Prostate gland (tissue), 2 donors: ENCODE data around the gene CCDC66. TPM values are rescaled to one million over a fixed set of nuclear protein-coding genes. Genes with fewer than 3 reads are reported as not detected.

ENCODE experiments used
- DNase-seq: peaks from one replicate; pipeline ENCODE4 v3.0.0-alpha.2; 2019; ENCODE audit warnings: low spot score
- H3K27ac ChIP-seq, 2 donors: fragments of 200-600 bp; sonication (generic); 2 replicates each; pipeline ENCODE4 v1.5.1; 2017 to 2019
- H3K27me3 ChIP-seq: fragments of 200-600 bp; sonication (generic); replicated peaks from 2 replicates; pipeline ENCODE4 v1.5.1; 2019; ENCODE audit not compliant: insufficient read depth
- H3K36me3 ChIP-seq, 2 donors: fragments of 200-600 bp; sonication (generic); 1 replicate in 1 of 2; 2 replicates in 1 of 2; pipeline versions ENCODE4 v1.5.1 to v1.8.1; 2017 to 2019
- H3K4me1 ChIP-seq: fragments of 200-600 bp; sonication (generic); replicated peaks from 2 replicates; pipeline ENCODE4 v1.5.1; 2019
- H3K4me3 ChIP-seq, 2 donors: fragments of 200-600 bp; sonication (generic); 2 replicates each; pipeline ENCODE4 v1.5.1; 2017 to 2019
- H3K9me3 ChIP-seq: fragments of 200-600 bp; sonication (generic); 2 replicates; pipeline ENCODE4 v1.5.1; 2017
- CTCF ChIP-seq, 4 experiments: fragments of 200-600 bp in 2 of 4; fragments of 450-650 bp in 2 of 4; sonication (generic) in 2 of 4; IDR thresholded peaks; 1 replicate in 3 of 4; 2 replicates in 1 of 4; pipeline ENCODE4 v1.5.1; 2016 to 2019; ENCODE audit warnings: antibody characterized with exemption in 4 of 4, mild to moderate bottlenecking in 2 of 4, moderate library complexity in 2 of 4
- POLR2A ChIP-seq: fragments of 450-650 bp; IDR thresholded peaks from one replicate; pipeline ENCODE4 v1.6.1; 2016; ENCODE audit warnings: antibody characterized with exemption, mild to moderate bottlenecking
- POLR2AphosphoS5 ChIP-seq: sonication (generic); formaldehyde crosslinking; IDR thresholded peaks from one replicate; pipeline ENCODE4 v1.6.1; 2017; ENCODE audit warnings: antibody characterized with exemption
- WGBS: methylation state at CpG from one replicate; pipeline ENCODE4 v1.1.5; 2018; 5-methylcytosine and 5-hydroxymethylcytosine counted together
- intact Hi-C: fragments of 100-400 bp; cut with DNase I; formaldehyde crosslinking; loops from one replicate; pipeline ENCODE4 v1.14.2; 2022
- total RNA-seq, 2 donors: library from RNA; depleted of rRNA; stranded (reverse); fragments of >200 nt; gene quantifications; one replicate each; pipeline ENCODE4 v1.1.0, GENCODE V29; 2016

The CCDC66 gene
- total RNA-seq, 2 donors from 2014 or later: 12.3 to 34.4 TPM

- 89% methylated on average over 1 of the region's 1 CpG for WGBS
- Histone ChIP-seq H3K9me3 (no peaks in the 10 kb centered on the region), H3K4me1 (no peaks in the 10 kb centered on the region), H3K4me3 (no peak overlapping the region), H3K36me3 (no peaks in the 10 kb centered on the region), H3K27ac (no peak overlapping the region), H3K27me3 (no peaks in the 10 kb centered on the region)
- intact Hi-C loops: no loop called here
- DNase-seq: no peak
- no peak for TF ChIP-seq CTCF (IDR thresholded peaks at IDR 0.05)
- no peak for TF ChIP-seq POLR2A
- no peak for TF ChIP-seq POLR2AphosphoS5
These were observed 74.0 kb downstream of the CCDC66 start for GRCh38 chr3:56630966-56631365.

GRCh38 chr3:56633181-56633580, 76.2 kb downstream of the CCDC66 start:
- no peak for DNase-seq

GRCh38 chr3:56633602-56634535, 76.9 kb downstream of the CCDC66 start:
- DNase-seq: no peak
- Histone ChIP-seq H3K4me1 (no peaks in the 10 kb centered on the region), H3K4me3 (no peak overlapping the region), H3K36me3 (no peaks in the 10 kb centered on the region), H3K27me3 (no peaks in the 10 kb centered on the region), H3K27ac (no peak overlapping the region), H3K9me3 (no peaks in the 10 kb centered on the region)
- WGBS: 78% methylated on average over 9 of the region's 9 CpGs
- no peak for TF ChIP-seq POLR2A
- no peak for TF ChIP-seq CTCF (IDR thresholded peaks at IDR 0.05)
- TF ChIP-seq POLR2AphosphoS5: no peak
- intact Hi-C loops: no loop called here

More at GRCh38 chr3:56633181-56633580, 76.2 kb downstream of the CCDC66 start:
- Histone ChIP-seq H3K27me3 (no peaks in the 10 kb centered on the region), H3K4me1 (no peaks in the 10 kb centered on the region), H3K9me3 (no peaks in the 10 kb centered on the region), H3K36me3 (no peaks in the 10 kb centered on the region), H3K27ac (no peak overlapping the region), H3K4me3 (no peak overlapping the region)
- intact Hi-C loops: no loop called here
- WGBS: 37% methylated on average over 4 of the region's 4 CpGs
- TF ChIP-seq POLR2AphosphoS5 (no peak), POLR2A (no peak), CTCF (IDR thresholded peaks at IDR 0.05) (no peak)

GRCh38 chr3:56645407-56645806, 88.4 kb downstream of the CCDC66 start:
- Histone ChIP-seq H3K27ac (no peak overlapping the region), H3K4me1 (no peaks in the 10 kb centered on the region), H3K36me3 (no peaks in the 10 kb centered on the region), H3K27me3 (no peaks in the 10 kb centered on the region), H3K4me3 (no peak overlapping the region), H3K9me3 (no peaks in the 10 kb centered on the region)
- intact Hi-C loops: no loop called here
- no peak for DNase-seq
- WGBS: 91% methylated on average over 2 of the region's 2 CpGs
- TF ChIP-seq CTCF (IDR thresholded peaks at IDR 0.05) (no peak), POLR2AphosphoS5 (no peak), POLR2A (no peak)

- Histone ChIP-seq H3K9me3 (no peaks in the 10 kb centered on the region), H3K4me1 (no peaks in the 10 kb centered on the region), H3K27me3 (no peaks in the 10 kb centered on the region), H3K36me3 (no peaks in the 10 kb centered on the region), H3K4me3 (no peak overlapping the region), H3K27ac (no peak overlapping the region)
- 70% methylated on average over 1 of the region's 1 CpG for WGBS
- DNase-seq: no peak
- TF ChIP-seq POLR2AphosphoS5 (no peak), POLR2A (no peak), CTCF (IDR thresholded peaks at IDR 0.05) (no peak)
- intact Hi-C loops: no loop called here
These were observed 97.5 kb downstream of the CCDC66 start for GRCh38 chr3:56654460-56654859.
